HepG2 (cell line): ENCODE results near the gene MGA. TPM values are rescaled to one million over a fixed set of nuclear protein-coding genes. Genes with fewer than 3 reads are reported as not detected.

ENCODE experiments used
- ATAC-seq: fragments of 200-7000 bp; cut with Tn5 transposase; 3 replicates; pipeline ENCODE4 v1.9.1; 2020; ENCODE audit warnings: mild to moderate bottlenecking, moderate library complexity
- BruUV-seq: library from RNA; stranded (reverse); fragments of 400-500 nt; replicated peaks from 2 replicates; lab custom pipeline; 2021; lab: Mats Ljungman, UMichigan
- CTCF ChIA-PET: fragments of 300-600 bp; formaldehyde crosslinking; extraction: SDS; loops from one replicate; lab custom pipeline; 2021; ENCODE audit warnings: low total read pairs, inconsistent platforms, low intra/inter-chr PET ratio; lab: Yijun Ruan, JAX
- POLR2A ChIA-PET: fragments of 350-600 bp; sonication (Branson Sonifier 250); formaldehyde crosslinking; loops from one replicate; lab custom pipeline; 2020; ENCODE audit warnings: antibody characterized with exemption, inconsistent platforms; lab: Yijun Ruan, JAX
- DNase-seq: peaks from one replicate; pipeline ENCODE4 v3.0.0-alpha.2; 2015; ENCODE audit warnings: low spot score
- FAIRE-seq: peaks from 3 replicates; lab custom pipeline; 2011; peaks lifted over from hg19 to GRCh38; lab: Jason Lieb, UNC
- H2AFZ ChIP-seq: one replicate; pipeline ENCODE4 v1.6.1; 2011; ENCODE audit warnings: low read length, inconsistent platforms
- H3K27ac ChIP-seq: fragments of 300-600 bp; 3 replicates; pipeline ENCODE4 v1.8.0; 2011; ENCODE audit warnings: mixed run types, mild to moderate bottlenecking, mixed read lengths, low read length, inconsistent platforms; ENCODE audit not compliant: insufficient read depth; ENCODE audit errors: extremely low read length
- H3K27me3 ChIP-seq, 2 experiments: fragments of 200-600 bp in 1 of 2; 2 replicates in 1 of 2; 3 replicates in 1 of 2; pipeline versions ENCODE4 v1.6.0 to v1.8.0; 2011; ENCODE audit warnings: low read length in 2 of 2, mild to moderate bottlenecking in 2 of 2, moderate library complexity in 2 of 2, inconsistent platforms in 1 of 2; ENCODE audit not compliant: insufficient read depth in 2 of 2, control insufficient read depth in 1 of 2
- H3K36me3 ChIP-seq, 2 experiments: fragments of 200-600 bp in 1 of 2; replicated peaks in 1 of 2; 2 replicates in 1 of 2; 3 replicates in 1 of 2; pipeline versions ENCODE4 v1.5.1 to v1.8.0; 2011; ENCODE audit warnings: low read length in 2 of 2, inconsistent platforms in 1 of 2; ENCODE audit not compliant: insufficient read depth in 2 of 2, control insufficient read depth in 1 of 2
- H3K4me1 ChIP-seq: 2 replicates; pipeline ENCODE4 v1.5.1; 2012; ENCODE audit warnings: low read length, inconsistent platforms; ENCODE audit not compliant: insufficient read depth
- H3K4me2 ChIP-seq: 2 replicates; pipeline ENCODE4 v1.6.0; 2011; ENCODE audit warnings: low read depth, low read length, inconsistent platforms
- H3K4me3 ChIP-seq, 3 experiments: fragments of 200-600 bp in 1 of 3; sonication (generic), shearing (Covaris generic) in 1 of 3; replicated peaks in 1 of 3; 2 replicates each; pipeline ENCODE4 v1.5.1; 2011 to 2016; ENCODE audit warnings: low read length in 3 of 3, inconsistent platforms in 2 of 3, low read depth in 2 of 3, mild to moderate bottlenecking in 2 of 3, control low read depth in 1 of 3, mixed read lengths in 1 of 3; ENCODE audit not compliant: insufficient read depth in 1 of 3
- H3K79me2 ChIP-seq: one replicate; pipeline ENCODE4 v1.6.1; 2011; ENCODE audit warnings: low read length, inconsistent platforms; ENCODE audit not compliant: insufficient read depth
- H3K9ac ChIP-seq: 2 replicates; pipeline ENCODE4 v1.6.0; 2011; ENCODE audit warnings: mild to moderate bottlenecking, low read depth, low read length, inconsistent platforms; ENCODE audit not compliant: insufficient read depth
- H3K9me3 ChIP-seq: 2 replicates; pipeline ENCODE4 v1.5.1; 2012; ENCODE audit warnings: mild to moderate bottlenecking, low read length
- H4K20me1 ChIP-seq: 2 replicates; pipeline ENCODE4 v1.6.0; 2011; ENCODE audit warnings: inconsistent platforms, mild to moderate bottlenecking, low read length, moderate library complexity; ENCODE audit not compliant: insufficient read depth
- ATF4 ChIP-seq, 2 experiments: fragments of 450-650 bp in 1 of 2; sonication (generic) in 1 of 2; formaldehyde crosslinking; IDR thresholded peaks; 2 replicates each; pipeline versions ENCODE4 v1.5.0 to v1.8.0; 2020 to 2022; ENCODE audit warnings: mild to moderate bottlenecking in 1 of 2, missing genetic modification reagents in 1 of 2
- BCL6 ChIP-seq: IDR thresholded peaks from 2 replicates; pipeline ENCODE4 v1.6.1; 2016; ENCODE audit warnings: missing genetic modification reagents, missing compliant biosample characterization
- FOXA1 ChIP-seq, 2 experiments: fragments of 450-650 bp in 1 of 2; sonication (generic) in 1 of 2; formaldehyde crosslinking in 1 of 2; IDR thresholded peaks; 2 replicates each; pipeline versions ENCODE4 v1.4.0 to v1.6.1; 2016 to 2020; ENCODE audit warnings: missing genetic modification reagents in 1 of 2
- MAFF ChIP-seq: IDR thresholded peaks from 2 replicates; pipeline ENCODE4 v1.6.1; 2011; ENCODE audit warnings: low read depth, low read length, improper control_type of control experiment
- MAFK ChIP-seq, 2 experiments: IDR thresholded peaks in 1 of 2; conservative IDR thresholded peaks in 1 of 2; 2 replicates each; pipeline ENCODE4 v1.6.1; 2011; ENCODE audit warnings: improper control_type of control experiment in 2 of 2, low read length in 2 of 2
- RBM22 ChIP-seq: fragments of 200-400 bp; formaldehyde crosslinking; optimal IDR thresholded peaks from 2 replicates; pipeline ENCODE3; 2017; ENCODE audit warnings: mild to moderate bottlenecking, low read length, moderate library complexity
- SKI ChIP-seq: fragments of 450-650 bp; IDR thresholded peaks from one replicate; pipeline ENCODE4 v1.6.1; 2018; ENCODE audit warnings: mild to moderate bottlenecking; ENCODE audit not compliant: partially characterized antibody
- SMC3 ChIP-seq: IDR thresholded peaks from 2 replicates; pipeline ENCODE4 v1.6.1; 2011; ENCODE audit warnings: low read length, improper control_type of control experiment
- THAP8 ChIP-seq: sonication (generic); formaldehyde crosslinking; IDR thresholded peaks from 2 replicates; pipeline ENCODE4 v1.5.1; 2020; ENCODE audit warnings: missing genetic modification reagents, mild to moderate bottlenecking, borderline replicate concordance
- ZNF557 ChIP-seq: sonication (generic); formaldehyde crosslinking; IDR thresholded peaks from 2 replicates; pipeline ENCODE4 v1.4.0; 2020; ENCODE audit warnings: missing genetic modification reagents
- WGBS: methylation state at CpG from one replicate; pipeline ENCODE4 v1.1.6; 2017; ENCODE audit warnings: low lambda C conversion rate; 5-methylcytosine and 5-hydroxymethylcytosine counted together
- in situ Hi-C: cut with HindIII; loops from 2 replicates; pipeline ENCODE4 v1.10.0; 2017; ENCODE audit warnings: low pct_unique_long_range_greater_than_20kb; ENCODE audit not compliant: extremely low pct_ligation_motif_present
- intact Hi-C: fragments of 100-400 bp; cut with micrococcal nuclease; formaldehyde crosslinking; loops from one replicate; pipeline ENCODE4 v1.10.0; 2022; ENCODE audit not compliant: unreplicated experiment
- polyA plus RNA-seq, 8 experiments: library from polyadenylated mRNA; depleted of rRNA in 3 of 8; stranded (reverse) in 7 of 8; unstranded in 1 of 8; fragments of >200 nt; fragmentation: Illumina TruSeq in 4 of 8; extraction: Trizol in 4 of 8; gene quantifications; 2 replicates each; pipeline versions ENCODE4 v1.2.1 to v1.2.3, GENCODE V29; 2011 to 2016; ENCODE audit warnings: low read depth in 4 of 8, missing spikeins in 1 of 8, mixed read lengths in 1 of 8; ENCODE audit not compliant: insufficient read depth in 1 of 8
- total RNA-seq, 5 experiments: library from RNA; depleted of rRNA; stranded (reverse); fragments of >200 nt; fragmentation: Illumina TruSeq; extraction: Trizol; gene quantifications; 2 replicates each; pipeline ENCODE4 v1.2.3, GENCODE V29; 2016; ENCODE audit warnings: low read depth in 1 of 5

The MGA gene
- total and polyA plus RNA-seq, 2 of the 13 experiments (the other 11 are each of a cell fraction or from before 2014, with no cell fraction given) = 5.3 to 59.0 TPM

- H3K4me3 ChIP-seq = no peak overlapping the region
- in situ Hi-C loops = no loop called here
- WGBS = 98% methylated on average over 4 of the region's 4 CpGs
- TF ChIP-seq THAP8 (CRISPR knock-in tag) (no peak), SMC3 (no peak), MAFF (peak; percentile 47; the same call in 1 of the 2 replicates), ZNF557 (CRISPR knock-in tag) (no peak), MAFK (conservative IDR thresholded peaks at IDR 0.05 in 1 of 2, IDR thresholded peaks at IDR 0.05 in 1 of 2; ENCODE audit: low read length in 2 of 2) (peak; percentile 50; a peak in 3 of 4 replicates)
- no peak overlapping the region for H3K9ac ChIP-seq
- H3K36me3 ChIP-seq = no peaks in the 10 kb centered on the region; a peak in 2 of 5 replicates
- peaks cover 9% of the 10 kb centered on the region for H3K4me1 ChIP-seq
- intact Hi-C loops = no loop called here
- no peak overlapping the region for H3K27ac ChIP-seq
- 0 out of 2 replicates have a peak, but pooled peaks cover 10% of the 10 kb centered on the region for H4K20me1 ChIP-seq
- no peaks in the 10 kb centered on the region for H3K27me3 ChIP-seq
- H2AFZ ChIP-seq = no peak overlapping the region
- H3K4me2 ChIP-seq = no peak overlapping the region
- H3K9me3 ChIP-seq = no peaks in the 10 kb centered on the region
- BruUV-seq = no TSS peak
- ChIA-PET CTCF (no interaction called here), POLR2A (no interaction called here)
- FAIRE-seq (no peak), ATAC-seq (no peak), DNase-seq (no peak)
- peaks cover 89% of the 10 kb centered on the region for H3K79me2 ChIP-seq
Observed at GRCh38 chr15:41678742-41679141, 18.5 kb downstream of the MGA start.

GRCh38 chr15:41683955-41684354, 23.8 kb downstream of the MGA start:
- H4K20me1 ChIP-seq = 0 out of 2 replicates have a peak, but pooled peaks cover 13% of the 10 kb centered on the region
- ChIA-PET CTCF (no interaction called here), POLR2A (no interaction called here)
- H3K4me3 ChIP-seq = no peak overlapping the region
- H3K79me2 ChIP-seq = peaks cover 94% of the 10 kb centered on the region
- no peak overlapping the region for H3K4me2 ChIP-seq
- no peaks in the 10 kb centered on the region for H3K36me3 ChIP-seq
- H2AFZ ChIP-seq = no peak overlapping the region
- DNase-seq (peak; percentile 18), FAIRE-seq (no peak), ATAC-seq (no peak)
- no TSS peak for BruUV-seq
- H3K27ac ChIP-seq = no peak overlapping the region
- peak; percentile 68 for TF ChIP-seq BCL6 (CRISPR knock-in tag)
- TF ChIP-seq SKI = peak; percentile 37
- TF ChIP-seq RBM22 = no peak
- no peak for TF ChIP-seq FOXA1 (IDR thresholded peaks at IDR 0.05)
- peak; percentile 20; the same call in 1 of the 2 replicates for TF ChIP-seq FOXA1 (CRISPR knock-in tag; IDR thresholded peaks at IDR 0.05)
- TF ChIP-seq ATF4 (CRISPR knock-in tag; IDR thresholded peaks at IDR 0.05) = 0 out of 4 replicates have a peak, but pooled peaks of 1 of the 2 experiments have one; percentile 13
- intact Hi-C loops = no loop called here
- 96% methylated on average over 4 of the region's 4 CpGs for WGBS
- peaks cover 33% of the 10 kb centered on the region for H3K4me1 ChIP-seq
- in situ Hi-C loops = no loop called here
- no peak overlapping the region for H3K9ac ChIP-seq
- no peaks in the 10 kb centered on the region for H3K9me3 ChIP-seq
- H3K27me3 ChIP-seq = no peaks in the 10 kb centered on the region
